A549 treated with GW870086 at 1 μM for 4 hours (cell line): Measurements from ENCODE around the gene SERPINB6. TPM values are rescaled to one million over a fixed set of nuclear protein-coding genes. Genes with fewer than 3 reads are reported as not detected.

Source experiments
- total RNA-seq: library from RNA; stranded (reverse); fragments of 200-300 nt; extraction: Qiagen RNA extraction; gene quantifications from 5 replicates; pipeline ENCODE4 v1.2.3, GENCODE V29; 2022; ENCODE audit warnings: low read depth

The SERPINB6 gene
- 133 to 152 TPM (median 139 TPM) in 5 replicates for total RNA-seq

GRCh38 chr6:2971420-2972218 lies at the start of gene SERPINB6:
TSS of gene SERPINB6 (minus strand) at chr6:2971567. CDS start at chr6:2959332, 12,235 bp downstream.

GRCh38 chr6:2999618-3000557 lies 28.5 kb upstream of the SERPINB6 start, which contains the start of gene NQO2:
TSS of gene NQO2 (plus strand) at chr6:2999894. CDS start at chr6:3006553, 6,659 bp downstream.

Other genes starting within 250 kb of the SERPINB6 start
- 0.09 to 0.13 TPM (median 0.12 TPM) in 5 replicates for gene MYLK4, start 220.6 kb downstream of the SERPINB6 start, total RNA-seq
- gene WRNIP1, start 206.2 kb downstream of the SERPINB6 start, total RNA-seq: 32.7 to 38.2 TPM (median 37.2 TPM) in 5 replicates
- gene SERPINB1, start 129.7 kb downstream of the SERPINB6 start, total RNA-seq: 47.3 to 54.0 TPM (median 49.8 TPM) in 5 replicates
- 7.4 to 12.0 TPM (median 11.0 TPM) in 5 replicates for gene SERPINB9, start 68.3 kb downstream of the SERPINB6 start, total RNA-seq
- 60.6 to 79.8 TPM (median 77.7 TPM) in 5 replicates for gene NQO2, start 28.3 kb upstream of the SERPINB6 start, total RNA-seq
- 11.7 to 13.2 TPM (median 12.6 TPM) in 5 replicates for gene RIPK1, start 96.9 kb upstream of the SERPINB6 start, total RNA-seq
- gene BPHL, start 147.1 kb upstream of the SERPINB6 start, total RNA-seq: 19.1 to 25.8 TPM (median 23.7 TPM) in 5 replicates
- 77.9 to 101 TPM (median 92.2 TPM) in 5 replicates for gene TUBB2A, start 186.0 kb upstream of the SERPINB6 start, total RNA-seq